NOMO-1 treated with dmso at 0.1 percent for 144 hours (cell line): ENCODE measurements around the gene SHROOM1.
A peak's percentile ranks its signal among the peaks of the same experiment; 100 is the strongest.
"Not testable (repeated sequence)": the region's sequence is repeated elsewhere in the genome, so short reads cannot be mapped to it uniquely, and the experiment has no call there.

Source experiments
- DNase-seq: peaks from one replicate; lab custom pipeline; 2025; ENCODE audit not compliant: unreplicated experiment; lab: John Stamatoyannopoulos, UW

SHROOM1 gene, protein sequence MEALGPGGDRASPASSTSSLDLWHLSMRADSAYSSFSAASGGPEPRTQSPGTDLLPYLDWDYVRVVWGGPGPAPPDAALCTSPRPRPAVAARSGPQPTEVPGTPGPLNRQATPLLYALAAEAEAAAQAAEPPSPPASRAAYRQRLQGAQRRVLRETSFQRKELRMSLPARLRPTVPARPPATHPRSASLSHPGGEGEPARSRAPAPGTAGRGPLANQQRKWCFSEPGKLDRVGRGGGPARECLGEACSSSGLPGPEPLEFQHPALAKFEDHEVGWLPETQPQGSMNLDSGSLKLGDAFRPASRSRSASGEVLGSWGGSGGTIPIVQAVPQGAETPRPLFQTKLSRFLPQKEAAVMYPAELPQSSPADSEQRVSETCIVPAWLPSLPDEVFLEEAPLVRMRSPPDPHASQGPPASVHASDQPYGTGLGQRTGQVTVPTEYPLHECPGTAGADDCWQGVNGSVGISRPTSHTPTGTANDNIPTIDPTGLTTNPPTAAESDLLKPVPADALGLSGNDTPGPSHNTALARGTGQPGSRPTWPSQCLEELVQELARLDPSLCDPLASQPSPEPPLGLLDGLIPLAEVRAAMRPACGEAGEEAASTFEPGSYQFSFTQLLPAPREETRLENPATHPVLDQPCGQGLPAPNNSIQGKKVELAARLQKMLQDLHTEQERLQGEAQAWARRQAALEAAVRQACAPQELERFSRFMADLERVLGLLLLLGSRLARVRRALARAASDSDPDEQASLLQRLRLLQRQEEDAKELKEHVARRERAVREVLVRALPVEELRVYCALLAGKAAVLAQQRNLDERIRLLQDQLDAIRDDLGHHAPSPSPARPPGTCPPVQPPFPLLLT

GRCh38 chr5:132830436-132831094 lies at the start of gene SHROOM1:
TSS of gene SHROOM1 (minus strand) at chr5:132830647. CDS start at chr5:132826140, 4,507 bp downstream.
- DNase-seq, result no peak

- no peak for DNase-seq
These were observed 47.5 kb upstream of the SHROOM1 start for GRCh38 chr5:132877938-132878337.

- no peak for DNase-seq
These were observed 47.0 kb upstream of the SHROOM1 start for GRCh38 chr5:132877466-132877865.

DNA sequence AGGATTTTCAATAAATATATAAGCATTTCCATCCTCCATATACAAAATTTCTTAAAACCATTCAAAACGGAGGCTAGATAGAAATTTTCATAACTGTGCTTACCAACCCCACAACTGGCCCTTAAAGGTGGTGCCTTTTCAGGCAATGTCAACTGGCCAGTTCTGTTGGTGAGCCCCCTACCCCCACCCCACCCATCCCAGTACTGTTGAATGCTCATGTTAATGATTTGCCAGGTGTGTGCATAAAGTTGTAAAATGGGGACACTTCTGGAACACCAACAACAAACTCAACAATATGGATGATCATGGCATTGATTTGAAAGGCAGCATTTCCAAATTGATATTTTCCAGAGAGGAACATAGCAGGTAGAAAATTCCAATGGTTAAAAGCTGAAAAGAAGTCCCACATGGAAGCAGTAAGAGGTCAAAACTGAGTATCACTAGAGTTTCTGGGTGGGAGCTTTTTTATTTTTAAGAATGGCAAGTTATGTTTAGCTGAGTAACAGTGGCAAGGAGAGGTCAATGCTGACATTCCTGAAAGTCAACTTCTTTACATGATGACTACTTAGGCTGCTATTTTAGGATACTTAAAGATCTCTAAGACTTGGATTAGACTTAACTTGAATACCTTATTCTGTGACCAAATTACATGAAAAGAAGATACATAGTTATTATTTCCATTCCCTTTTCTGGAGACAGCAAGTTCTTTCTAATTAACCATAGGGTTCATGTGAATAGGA lies 45.7 kb upstream of the SHROOM1 start:
- no peak for DNase-seq

DNA sequence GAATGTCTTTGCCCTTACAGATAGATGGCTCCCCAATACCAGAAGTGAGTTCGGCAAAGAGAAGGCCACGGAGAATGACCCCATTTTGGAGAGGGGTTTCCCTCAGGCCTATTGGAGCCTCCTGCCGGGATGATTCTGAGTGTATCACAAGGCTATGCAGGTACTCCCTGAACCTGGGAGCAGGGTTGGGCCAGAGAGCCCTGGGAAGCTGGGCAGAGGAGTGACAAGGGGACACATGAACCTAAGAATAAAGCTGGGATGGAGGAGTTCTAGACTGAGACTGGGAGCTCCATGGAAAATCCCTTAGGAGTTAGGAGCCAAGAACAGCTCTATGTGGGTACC lies 43.5 kb upstream of the SHROOM1 start:
- DNase-seq, result no peak

- DNase-seq, result no peak
These were observed 42.9 kb upstream of the SHROOM1 start, which contains the start of gene LEAP2 for GRCh38 chr5:132873119-132873929. TSS of gene LEAP2 (plus strand) at chr5:132873668. CDS start at chr5:132873695, 27 bp downstream.

DNA sequence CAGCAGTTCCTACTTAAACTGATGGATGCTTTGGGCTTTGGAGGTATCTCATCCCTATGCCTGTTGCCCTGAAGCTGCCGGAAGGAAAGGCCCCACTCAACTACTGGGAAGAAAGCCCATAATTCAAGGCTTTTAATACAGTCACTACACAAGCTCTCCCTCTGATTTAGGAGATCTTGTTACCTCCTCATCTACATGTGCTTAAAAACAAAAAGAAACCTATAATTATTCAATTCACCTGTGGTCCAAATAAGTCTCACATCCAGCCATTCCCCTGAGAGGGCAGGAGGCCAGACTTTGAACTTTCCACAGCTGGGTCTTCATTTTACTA lies 42.3 kb upstream of the SHROOM1 start:
- DNase-seq, result no peak

GRCh38 chr5:132871459-132872284 lies 41.2 kb upstream of the SHROOM1 start:
- no peak for DNase-seq

DNA sequence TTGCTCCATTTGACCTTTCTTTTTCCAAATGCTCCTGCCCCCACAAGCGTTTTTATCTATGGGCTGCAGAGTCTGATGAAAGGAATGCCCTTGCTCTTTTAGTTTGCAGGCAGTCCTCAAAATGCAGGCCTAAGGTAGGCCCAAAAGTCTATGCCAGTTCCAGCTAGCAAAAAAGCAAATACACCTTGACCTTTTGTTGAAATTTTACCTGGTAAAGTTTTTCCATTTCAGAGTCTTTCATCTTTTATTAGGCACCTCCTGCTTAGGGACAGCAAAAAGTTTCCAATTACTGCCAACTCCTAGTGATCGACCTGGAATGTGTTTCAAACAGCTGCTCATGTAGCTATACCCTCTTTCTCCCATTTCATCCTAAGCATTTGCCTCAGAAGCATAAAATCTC lies 40.4 kb upstream of the SHROOM1 start:
- DNase-seq, result no peak

- DNase-seq, result no peak
These were observed 38.3 kb upstream of the SHROOM1 start for GRCh38 chr5:132868754-132869153.

GRCh38 chr5:132867046-132867451 lies 36.6 kb upstream of the SHROOM1 start:
- DNase-seq, result no peak

GRCh38 chr5:132866342-132867045 lies 36.0 kb upstream of the SHROOM1 start, which contains the start of the genes GDF9 and UQCRQ:
TSS of gene GDF9 (minus strand) at chr5:132866469. CDS start at chr5:132864533, 1,936 bp downstream.
TSS of gene UQCRQ (plus strand) at chr5:132866642. CDS start at chr5:132866882, 240 bp downstream.
- DNase-seq, result peak; percentile 99

DNA sequence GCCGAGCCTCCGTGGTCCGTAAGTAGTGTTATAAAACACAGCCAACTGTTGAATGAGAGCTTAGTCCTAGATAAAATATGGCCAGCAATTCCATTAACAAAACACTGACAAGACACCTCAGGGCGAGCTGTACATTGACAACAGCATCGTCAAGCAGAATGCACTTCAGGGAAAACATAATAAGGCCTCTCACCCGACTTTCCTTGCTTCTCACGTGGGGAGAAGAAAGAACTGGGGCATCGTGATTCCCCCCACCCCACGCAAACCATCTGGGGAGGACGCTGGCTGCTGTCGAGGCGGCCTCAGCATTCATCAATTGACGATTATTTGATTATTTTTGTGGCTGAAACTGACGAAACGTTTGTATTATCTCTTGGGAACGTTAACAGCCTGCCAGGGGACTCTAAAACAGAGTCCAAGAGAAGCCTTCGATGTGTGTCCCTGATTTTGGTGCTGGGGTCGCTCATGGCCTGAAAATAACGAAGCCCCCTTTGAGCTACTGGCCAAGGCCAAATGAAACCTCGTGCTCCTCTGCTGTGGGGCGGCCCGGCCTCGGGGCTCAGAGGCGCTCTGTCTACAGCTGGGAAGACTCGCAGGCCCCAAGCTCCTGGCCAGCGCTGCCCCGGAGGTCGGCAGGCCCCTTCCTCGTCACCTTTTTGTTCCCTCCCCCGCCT lies 35.4 kb upstream of the SHROOM1 start:
- DNase-seq, result peak; percentile 64

DNA sequence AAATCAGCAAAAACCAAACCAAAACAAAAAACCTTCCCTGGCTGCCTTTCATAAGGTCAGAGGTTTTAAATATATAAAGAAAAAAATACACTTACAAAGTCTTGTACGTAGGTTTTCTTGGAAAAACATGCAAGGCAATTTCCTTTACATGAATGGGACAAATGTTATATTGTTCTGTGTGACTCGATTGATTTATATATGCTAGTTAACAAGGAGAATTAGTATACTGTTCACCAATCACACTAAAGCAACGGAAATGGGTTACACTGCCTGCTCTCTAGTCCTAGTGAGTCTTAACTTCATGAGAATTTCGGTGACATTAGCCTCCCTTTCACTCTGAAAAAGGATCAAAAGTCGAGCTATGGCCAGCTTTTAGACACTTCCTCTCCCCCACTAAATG lies 30.3 kb upstream of the SHROOM1 start:
- no peak for DNase-seq

DNA sequence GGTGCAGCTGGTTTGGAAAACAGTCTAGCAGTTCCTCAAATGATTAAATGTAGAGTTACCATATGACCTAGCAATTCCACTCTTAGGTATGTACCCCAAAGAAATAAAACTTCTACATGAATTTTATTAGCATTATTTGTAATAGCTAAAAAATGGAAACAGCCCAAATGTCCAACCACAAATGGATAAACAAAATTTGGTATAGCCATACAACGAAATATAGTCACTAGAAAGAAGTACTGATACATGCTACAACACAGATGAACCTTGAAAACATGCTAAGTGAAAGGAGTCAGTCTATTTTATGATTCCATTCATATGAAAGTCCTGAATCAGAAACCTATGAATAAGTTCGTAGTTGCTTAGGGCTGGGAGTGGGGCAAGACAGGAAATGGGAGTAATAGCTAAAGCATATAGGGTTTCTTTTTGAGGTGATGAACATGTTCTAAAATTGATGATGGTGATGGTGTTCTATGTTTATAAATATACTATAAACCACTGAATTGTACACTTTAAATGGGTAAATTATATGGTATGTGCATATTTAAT lies 29.5 kb upstream of the SHROOM1 start:
- DNase-seq, result no peak

DNA sequence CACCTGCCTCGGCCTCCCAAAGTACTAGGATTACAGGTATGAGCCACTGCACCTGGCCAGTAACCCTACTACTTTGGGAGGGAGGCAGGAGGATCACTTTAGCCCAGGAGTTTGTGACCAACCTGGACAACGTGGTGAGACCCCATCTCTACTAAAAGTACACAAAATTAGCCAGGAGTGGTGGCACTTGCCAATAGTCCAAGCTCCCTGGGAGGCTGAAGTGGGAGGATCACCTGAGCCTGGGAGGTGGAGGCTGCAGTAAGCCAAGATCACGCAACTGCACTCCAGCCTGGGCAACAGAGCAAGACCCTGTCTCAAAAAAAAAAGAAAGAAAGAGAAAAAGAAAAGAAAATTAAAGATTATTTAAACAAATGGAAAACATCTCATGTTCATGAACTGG lies 25.6 kb upstream of the SHROOM1 start:
- no peak for DNase-seq

DNA sequence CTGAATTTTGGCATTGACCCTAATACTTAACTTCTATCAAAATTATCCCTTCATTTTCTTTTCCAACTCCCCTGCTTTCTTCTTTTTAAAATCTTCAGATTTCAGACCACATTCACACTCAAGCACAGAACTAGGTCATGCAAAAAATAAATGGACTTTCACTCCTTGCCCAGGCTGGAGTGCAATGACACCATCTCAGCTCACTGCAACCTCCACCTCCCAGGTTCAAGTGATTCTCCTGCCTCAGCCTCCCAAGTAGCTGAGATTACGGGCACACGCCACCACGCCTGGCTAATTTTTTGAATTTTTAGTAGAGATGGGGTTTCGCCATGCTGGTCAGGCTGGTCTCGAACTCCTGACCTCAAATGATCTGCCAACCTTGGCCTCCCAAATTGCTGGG lies 24.5 kb upstream of the SHROOM1 start:
- not testable (repeated sequence) for DNase-seq

GRCh38 chr5:132854301-132854700 lies 23.9 kb upstream of the SHROOM1 start:
- DNase-seq, result no peak
